NB4 (cell line): Measurements from ENCODE around the gene ACD.

Experiments
- DNase-seq: peaks from one replicate; pipeline ENCODE4 v3.0.0; 2010; ENCODE audit warnings: low read depth
- H3K4me3 ChIP-seq: one replicate; pipeline ENCODE4 v1.5.1; 2011; ENCODE audit warnings: mild to moderate bottlenecking, low read depth, low read length, moderate library complexity
- CTCF ChIP-seq: IDR thresholded peaks from one replicate; pipeline ENCODE4 v1.5.1; 2012; ENCODE audit warnings: low read depth, low read length
- MAX ChIP-seq: IDR thresholded peaks from 2 replicates; pipeline ENCODE4 v1.6.1; 2011; ENCODE audit warnings: low read depth, low read length
- MYC ChIP-seq: IDR thresholded peaks from 2 replicates; pipeline ENCODE4 v1.6.1; 2011; ENCODE audit warnings: low read depth, low read length
- POLR2A ChIP-seq: IDR thresholded peaks from 2 replicates; pipeline ENCODE4 v1.6.1; 2011; ENCODE audit warnings: mild to moderate bottlenecking; ENCODE audit not compliant: insufficient read length; ENCODE audit errors: extremely low read depth

Gene ACD

GRCh38 chr16:67667817-67668494 is 7.9 kb upstream of the ACD start:
- H3K4me3 ChIP-seq: peak overlapping the region; percentile 67
- peak; percentile 98 for DNase-seq
- TF ChIP-seq MYC (peak; percentile 71; the same call in 1 of the 2 replicates), CTCF (peak; percentile 97), POLR2A (no peak), MAX (peak; percentile 78; the same call in 1 of the 2 replicates)

- no peak for DNase-seq
- no peak for TF ChIP-seq MAX
- TF ChIP-seq CTCF: no peak
- no peak for TF ChIP-seq POLR2A
- no peak for TF ChIP-seq MYC
- peak overlapping the region; percentile 67 for H3K4me3 ChIP-seq
Measured at GRCh38 chr16:67667453-67667816, 7.4 kb upstream of the ACD start.

GRCh38 chr16:67666559-67667452 is 6.7 kb upstream of the ACD start, which contains the start of the genes C16orf86 and ENKD1:
C16orf86 (plus strand) TSS chr16:67666814; CDS start chr16:67666971, 157 bp downstream.
ENKD1 (minus strand) TSS chr16:67666750; CDS start chr16:67666442, 308 bp downstream.
- TF ChIP-seq CTCF (no peak), MAX (no peak), MYC (no peak), POLR2A (no peak)
- peak within 1 kb of the TSS; percentile 67 for H3K4me3 ChIP-seq
- peak; percentile 92 for DNase-seq

- TF ChIP-seq MYC: peak; percentile 43; the same call in 1 of the 2 replicates
- TF ChIP-seq CTCF: no peak
- no peak for TF ChIP-seq POLR2A
- H3K4me3 ChIP-seq: peak overlapping the region; percentile 67
- peak; percentile 61 for DNase-seq
Measured at GRCh38 chr16:67666032-67666551, 6.0 kb upstream of the ACD start.

GRCh38 chr16:67665598-67665997 is 5.5 kb upstream of the ACD start:
- no peak for DNase-seq
- peak overlapping the region; percentile 67 for H3K4me3 ChIP-seq
- TF ChIP-seq MAX (no peak), MYC (no peak), POLR2A (no peak), CTCF (no peak)
